KOPT-K1 (cell line): Measurements from ENCODE around the gene SLC20A1.

Source experiments
- H3K27ac ChIP-seq: fragments of 200-600 bp; sonication (generic); 2 replicates; pipeline ENCODE4 v1.5.1; 2016; ENCODE audit warnings: antibody characterized with exemption, mild to moderate bottlenecking, low read depth, low read length; ENCODE audit not compliant: poor library complexity, severe bottlenecking
- H3K36me3 ChIP-seq: fragments of 200-600 bp; sonication (generic); 2 replicates; pipeline ENCODE4 v1.5.1; 2017; ENCODE audit warnings: antibody characterized with exemption, mild to moderate bottlenecking, low read length, moderate library complexity; ENCODE audit not compliant: insufficient read depth
- H3K9me3 ChIP-seq: fragments of 200-600 bp; sonication (generic); 2 replicates; pipeline ENCODE4 v1.5.1; 2017; ENCODE audit warnings: antibody characterized with exemption, low read length, mild to moderate bottlenecking; ENCODE audit not compliant: insufficient read depth, poor library complexity, severe bottlenecking

SLC20A1 gene

GRCh38 chr2:112636605-112637288 lies 9.0 kb upstream of the SLC20A1 start:
- no peaks in the 10 kb centered on the region for H3K36me3 ChIP-seq
- H3K27ac ChIP-seq, result no peak overlapping the region
- no peaks in the 10 kb centered on the region for H3K9me3 ChIP-seq

DNA sequence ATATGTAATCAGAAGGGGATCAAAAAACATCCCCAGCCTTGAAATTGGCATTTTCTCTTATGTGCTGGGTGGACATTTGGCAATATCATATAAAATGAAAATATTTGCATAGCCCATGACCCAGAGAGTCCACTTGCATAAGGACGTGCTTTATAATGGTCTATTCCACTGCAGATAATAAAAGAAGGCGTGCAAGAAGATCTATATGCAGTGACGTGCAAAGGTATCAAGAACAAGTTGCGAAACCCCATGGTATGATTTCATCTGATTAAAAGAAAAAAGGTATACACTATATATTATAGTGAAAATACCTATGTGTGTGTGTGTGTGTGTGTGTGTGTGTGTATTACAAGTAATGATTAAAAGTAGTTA lies 8.5 kb upstream of the SLC20A1 start:
- Histone ChIP-seq H3K27ac (no peak overlapping the region), H3K36me3 (no peaks in the 10 kb centered on the region), H3K9me3 (no peaks in the 10 kb centered on the region)

GRCh38 chr2:112639936-112640335 lies 5.8 kb upstream of the SLC20A1 start:
- H3K27ac ChIP-seq, result no peak overlapping the region
- H3K9me3 ChIP-seq, result no peaks in the 10 kb centered on the region
- H3K36me3 ChIP-seq, result no peaks in the 10 kb centered on the region

GRCh38 chr2:112640467-112640799 lies 5.3 kb upstream of the SLC20A1 start:
- no peak overlapping the region for H3K27ac ChIP-seq
- H3K9me3 ChIP-seq, result no peaks in the 10 kb centered on the region
- H3K36me3 ChIP-seq, result no peaks in the 10 kb centered on the region

DNA sequence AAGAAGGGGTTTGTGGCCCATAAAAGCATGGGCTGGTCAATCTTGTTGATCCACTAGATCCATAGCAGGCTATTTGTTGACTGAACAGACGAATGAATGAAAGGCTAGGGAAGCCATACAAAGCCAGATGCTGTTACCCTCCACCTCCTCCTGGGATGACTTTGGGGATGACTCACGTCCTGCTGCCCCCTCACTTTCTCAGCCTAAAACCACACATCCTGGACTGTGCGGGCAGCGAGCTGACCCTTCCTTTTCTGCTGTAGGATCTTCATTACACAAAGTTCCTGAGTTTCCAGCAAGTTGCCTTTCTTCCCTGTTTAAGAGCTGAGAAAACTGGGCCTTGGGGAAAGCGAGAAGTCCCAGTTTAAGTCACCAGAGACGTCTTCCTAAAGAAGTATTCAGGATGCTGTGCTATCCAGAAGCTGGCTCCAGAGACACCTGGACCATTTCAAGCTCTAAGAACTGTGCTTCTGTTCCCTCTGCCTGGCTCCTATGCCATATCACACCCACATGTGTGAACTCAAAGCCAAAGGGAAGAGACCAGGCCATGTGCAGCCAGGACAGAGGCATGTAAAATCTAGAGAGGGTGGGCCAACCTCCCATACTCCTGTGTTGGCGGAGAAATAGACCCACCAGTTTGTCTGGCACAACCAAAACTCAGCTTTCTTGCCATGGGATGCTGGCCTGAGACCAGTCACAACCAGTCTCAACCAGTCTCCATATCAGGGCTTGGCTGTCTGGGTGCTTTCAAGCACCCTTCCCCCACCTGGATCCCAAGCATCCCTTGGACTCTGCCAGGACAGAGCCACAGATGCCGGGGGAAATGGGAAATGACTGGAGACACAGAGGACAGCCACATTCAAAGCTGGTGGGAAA lies 4.7 kb upstream of the SLC20A1 start:
- H3K36me3 ChIP-seq, result no peaks in the 10 kb centered on the region
- H3K9me3 ChIP-seq, result no peaks in the 10 kb centered on the region
- no peak overlapping the region for H3K27ac ChIP-seq

- Histone ChIP-seq H3K27ac (no peak overlapping the region), H3K9me3 (no peaks in the 10 kb centered on the region), H3K36me3 (peaks cover under 1% of the 10 kb centered on the region)
These were observed 4.0 kb upstream of the SLC20A1 start for GRCh38 chr2:112641701-112642100.

DNA sequence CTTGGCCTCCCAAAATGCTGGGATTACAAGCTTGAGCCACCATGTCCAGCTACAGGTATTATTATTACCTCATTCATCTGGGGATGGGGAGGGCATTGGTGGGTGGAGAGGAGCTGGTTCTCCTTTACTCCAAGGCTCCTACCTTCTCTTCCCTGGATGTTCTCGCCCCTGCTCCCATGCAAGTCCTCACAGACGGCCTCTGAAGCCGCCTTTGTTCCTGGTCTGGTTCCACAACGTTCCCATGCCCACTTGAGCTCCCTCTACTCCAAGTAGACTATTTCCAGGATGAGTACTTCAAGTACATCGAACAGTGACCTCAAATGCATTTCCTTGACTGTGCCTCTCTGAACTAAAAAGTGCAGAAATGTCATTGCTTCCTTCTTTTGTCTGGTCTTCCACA lies 3.2 kb upstream of the SLC20A1 start:
- Histone ChIP-seq H3K27ac (no peak overlapping the region), H3K9me3 (no peaks in the 10 kb centered on the region), H3K36me3 (peaks cover 9% of the 10 kb centered on the region)

DNA sequence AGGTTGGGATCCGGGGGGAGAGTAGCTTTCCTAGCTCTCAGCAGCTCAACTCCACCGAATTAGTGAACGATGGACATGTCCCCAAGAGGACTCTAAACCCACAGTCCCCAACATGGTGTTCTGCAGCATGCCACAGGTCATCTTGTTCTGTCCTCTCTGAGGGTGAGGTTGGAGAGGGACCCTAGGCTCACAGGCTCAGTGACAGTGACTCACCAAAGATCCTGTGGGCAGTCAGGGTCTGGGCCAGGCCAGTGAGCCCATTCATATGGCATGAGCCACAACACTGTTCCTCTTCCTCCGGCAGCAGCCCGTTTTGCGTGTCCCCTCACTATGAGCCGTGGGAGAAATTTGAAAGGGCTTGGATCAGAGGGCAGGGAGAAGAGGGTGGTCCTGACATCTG lies 2.8 kb upstream of the SLC20A1 start:
- no peaks in the 10 kb centered on the region for H3K9me3 ChIP-seq
- H3K36me3 ChIP-seq, result peaks cover 13% of the 10 kb centered on the region
- H3K27ac ChIP-seq, result no peak overlapping the region

DNA sequence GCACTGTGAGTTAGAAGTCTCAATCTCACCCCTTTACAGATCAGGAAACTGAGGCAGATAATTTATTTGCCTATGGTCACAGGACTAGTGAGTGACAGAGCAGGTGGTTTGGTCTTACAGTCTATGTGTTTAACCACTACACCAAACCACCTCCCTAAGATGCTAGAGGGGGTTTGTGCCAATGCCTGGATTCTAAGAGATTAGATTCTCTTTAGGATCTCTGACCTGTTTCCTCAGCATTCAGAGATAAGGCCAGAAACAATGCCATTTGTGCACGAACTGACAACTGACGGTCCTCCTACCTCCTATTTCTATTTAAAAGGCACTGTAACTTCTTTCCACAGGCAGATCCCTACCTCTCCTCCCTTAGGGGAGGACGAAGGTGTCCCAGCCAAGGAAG lies 2.3 kb upstream of the SLC20A1 start:
- peaks cover 18% of the 10 kb centered on the region for H3K36me3 ChIP-seq
- H3K9me3 ChIP-seq, result no peaks in the 10 kb centered on the region
- no peak overlapping the region for H3K27ac ChIP-seq

GRCh38 chr2:112644155-112644932 lies 1.4 kb upstream of the SLC20A1 start:
- Histone ChIP-seq H3K36me3 (peaks cover 27% of the 10 kb centered on the region), H3K9me3 (no peaks in the 10 kb centered on the region), H3K27ac (peak overlapping the region; percentile 99)

GRCh38 chr2:112644933-112645309 lies 818 bp upstream of the SLC20A1 start:
- Histone ChIP-seq H3K9me3 (no peaks in the 10 kb centered on the region), H3K36me3 (peaks cover 33% of the 10 kb centered on the region), H3K27ac (peak overlapping the region; percentile 99)

- Histone ChIP-seq H3K27ac (peak overlapping the region; percentile 99), H3K36me3 (peaks cover 46% of the 10 kb centered on the region)
These were observed 472 bp downstream of the SLC20A1 start for GRCh38 chr2:112646102-112646719.

DNA sequence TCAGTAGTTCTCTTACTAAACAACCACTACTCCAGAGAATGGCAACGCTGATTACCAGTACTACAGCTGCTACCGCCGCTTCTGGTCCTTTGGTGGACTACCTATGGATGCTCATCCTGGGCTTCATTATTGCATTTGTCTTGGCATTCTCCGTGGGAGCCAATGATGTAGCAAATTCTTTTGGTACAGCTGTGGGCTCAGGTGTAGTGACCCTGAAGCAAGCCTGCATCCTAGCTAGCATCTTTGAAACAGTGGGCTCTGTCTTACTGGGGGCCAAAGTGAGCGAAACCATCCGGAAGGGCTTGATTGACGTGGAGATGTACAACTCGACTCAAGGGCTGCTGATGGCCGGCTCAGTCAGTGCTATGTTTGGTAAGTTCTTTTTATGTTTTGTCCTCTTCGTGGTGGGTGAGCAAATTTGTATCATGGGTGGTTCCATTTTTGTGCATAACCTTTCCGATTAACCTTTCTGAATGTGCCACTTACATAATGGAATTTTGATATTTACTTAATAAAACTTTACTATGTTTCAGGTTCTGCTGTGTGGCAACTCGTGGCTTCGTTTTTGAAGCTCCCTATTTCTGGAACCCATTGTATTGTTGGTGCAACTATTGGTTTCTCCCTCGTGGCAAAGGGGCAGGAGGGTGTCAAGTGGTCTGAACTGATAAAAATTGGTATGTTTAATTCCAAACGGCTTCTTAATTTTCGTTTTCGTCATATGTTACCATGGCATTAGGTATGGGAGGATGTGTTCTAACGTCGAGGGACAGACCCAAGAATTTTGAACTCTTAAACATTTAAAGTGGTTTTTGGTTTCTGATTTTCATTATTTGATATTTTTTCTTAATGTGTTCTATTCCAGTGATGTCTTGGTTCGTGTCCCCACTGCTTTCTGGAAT lies 1.3 kb downstream of the SLC20A1 start:
- H3K36me3 ChIP-seq, result peaks cover 54% of the 10 kb centered on the region
- peak overlapping the region; percentile 99 for H3K27ac ChIP-seq
- H3K9me3 ChIP-seq, result no peaks in the 10 kb centered on the region

More at GRCh38 chr2:112646102-112646719, 472 bp downstream of the SLC20A1 start:
- no peaks in the 10 kb centered on the region for H3K9me3 ChIP-seq

- Histone ChIP-seq H3K27ac (peak overlapping the region; percentile 99), H3K9me3 (no peaks in the 10 kb centered on the region), H3K36me3 (peaks cover 64% of the 10 kb centered on the region)
These were observed 2.3 kb downstream of the SLC20A1 start for GRCh38 chr2:112648081-112648480.
